Activated naive CD8-positive, alpha-beta T cell treated with anti-CD3 and anti-CD28 coated beads, Interleukin-2, amount 10 ng/mL, durations not matched to agents 7 days and 5 days (primary cell): ENCODE results near the gene COQ10B. TPM values are rescaled to one million over a fixed set of nuclear protein-coding genes. Genes with fewer than 3 reads are reported as not detected.
"Not testable (repeated sequence)": the region's sequence is repeated elsewhere in the genome, so short reads cannot be mapped to it uniquely, and the experiment has no call there.

Source experiments
- ATAC-seq: fragments of 150-1000 bp; cut with Tn5 transposase; one replicate; pipeline ENCODE4 v1.10.0; 2021; ENCODE audit warnings: low read depth, moderate library complexity
- POLR2A ChIA-PET: fragments of 350-600 bp; sonication (Branson Sonifier 250); formaldehyde crosslinking; loops from one replicate; lab custom pipeline; 2021; ENCODE audit warnings: antibody characterized with exemption; lab: Charles Lee
- DNase-seq: peaks from one replicate; pipeline ENCODE4 v3.0.0; 2021
- H3K27ac Mint-ChIP-seq: one replicate; pipeline ENCODE4 v1.8.0; 2022; ENCODE audit warnings: mild to moderate bottlenecking, mixed read lengths
- H3K27me3 Mint-ChIP-seq: one replicate; pipeline ENCODE4 v1.8.0; 2022; ENCODE audit warnings: mild to moderate bottlenecking, moderate library complexity, mixed read lengths
- H3K36me3 Mint-ChIP-seq: one replicate; pipeline ENCODE4 v1.8.0; 2021; ENCODE audit warnings: mild to moderate bottlenecking, mixed read lengths
- H3K4me1 Mint-ChIP-seq: one replicate; pipeline ENCODE4 v1.8.0; 2021; ENCODE audit warnings: mixed read lengths
- H3K4me3 Mint-ChIP-seq: one replicate; pipeline ENCODE4 v1.8.0; 2022; ENCODE audit warnings: mild to moderate bottlenecking, moderate library complexity, mixed read lengths
- H3K9me3 Mint-ChIP-seq: one replicate; pipeline ENCODE4 v1.8.0; 2021; ENCODE audit warnings: mixed read lengths
- total RNA-seq, 2 experiments: library from RNA; stranded (reverse); gene quantifications; one replicate each; pipeline ENCODE4 v1.2.3, GENCODE V29; 2021

COQ10B gene
- total RNA-seq, 2 experiments from 2014 or later, result 24.8 to 25.2 TPM

- Mint-ChIP-seq H3K36me3 (peaks cover 6% of the 10 kb centered on the region), H3K4me3 (peak overlapping the region; percentile 85), H3K9me3 (no peaks in the 10 kb centered on the region), H3K27ac (peak overlapping the region; percentile 100), H3K4me1 (peaks cover 44% of the 10 kb centered on the region), H3K27me3 (no peaks in the 10 kb centered on the region)
- POLR2A ChIA-PET, result interaction anchor here (1.0 to 6.1 kb wide), 5 partner anchors 20 to 507 kb away, joined by 3 to 75 read pairs (median 31); partner anchors contain the start of genes COQ10B, HSPD1, HSPE1 and MOB4
- DNase-seq (no peak), ATAC-seq (no peak)
Observed at GRCh38 chr2:197433780-197434438, 19.4 kb upstream of the COQ10B start.

- Mint-ChIP-seq H3K36me3 (peaks cover 4% of the 10 kb centered on the region), H3K27ac (peak within 1 kb of the TSS; percentile 100)
- POLR2A ChIA-PET, result interaction anchor here (0.6 to 6.1 kb wide), 18 partner anchors 9 to 635 kb away, joined by 3 to 75 read pairs (median 4); partner anchors contain the start of genes COQ10B, GTF3C3, HSPD1 and HSPE1
Observed at GRCh38 chr2:197434541-197435513, 18.5 kb upstream of the COQ10B start, which contains the start of gene SF3B1. TSS of gene SF3B1 (minus strand) at chr2:197435028. CDS start at chr2:197434999, 29 bp downstream.

GRCh38 chr2:197435598-197436420 lies 17.5 kb upstream of the COQ10B start:
- POLR2A ChIA-PET, result interaction anchor here (0.7 to 6.1 kb wide), 11 partner anchors 8 to 636 kb away, joined by 3 to 75 read pairs (median 5); partner anchors contain the start of genes COQ10B, GTF3C3, HSPD1 and HSPE1
- Mint-ChIP-seq H3K4me1 (peaks cover 28% of the 10 kb centered on the region), H3K4me3 (peak overlapping the region; percentile 85), H3K27ac (peak overlapping the region; percentile 100), H3K9me3 (no peaks in the 10 kb centered on the region), H3K36me3 (peaks cover 2% of the 10 kb centered on the region), H3K27me3 (no peaks in the 10 kb centered on the region)
- ATAC-seq, result peak; percentile 1
- no peak for DNase-seq

More at GRCh38 chr2:197434541-197435513, 18.5 kb upstream of the COQ10B start, which contains the start of gene SF3B1:
- no peaks in the 10 kb centered on the region for H3K9me3 Mint-ChIP-seq
- peak within 1 kb of the TSS; percentile 85 for H3K4me3 Mint-ChIP-seq
- H3K4me1 Mint-ChIP-seq, result peaks cover 38% of the 10 kb centered on the region
- DNase-seq (peak; percentile 99), ATAC-seq (peak; percentile 95)
- no peaks in the 10 kb centered on the region for H3K27me3 Mint-ChIP-seq

- H3K4me3 Mint-ChIP-seq, result no peak overlapping the region
- H3K27ac Mint-ChIP-seq, result no peak overlapping the region
- H3K4me1 Mint-ChIP-seq, result peaks cover 17% of the 10 kb centered on the region
- no peak for ATAC-seq
- no peaks in the 10 kb centered on the region for H3K27me3 Mint-ChIP-seq
- POLR2A ChIA-PET, result interaction anchor here (5.6 kb wide), 1 partner anchor 17 kb away, joined by 75 read pairs; the partner anchor contains the start of gene COQ10B
- no peaks in the 10 kb centered on the region for H3K36me3 Mint-ChIP-seq
- no peaks in the 10 kb centered on the region for H3K9me3 Mint-ChIP-seq
- DNase-seq, result no peak
Observed at GRCh38 chr2:197437380-197437779, 16.0 kb upstream of the COQ10B start.

GRCh38 chr2:197442857-197443256 lies 10.5 kb upstream of the COQ10B start:
- POLR2A ChIA-PET, result interaction anchor here (1.2 to 1.4 kb wide), 2 partner anchors 8 to 10 kb away, joined by 3 to 4 read pairs; partner anchors contain the start of gene COQ10B
- no peak for ATAC-seq
- no peak overlapping the region for H3K27ac Mint-ChIP-seq
- H3K4me1 Mint-ChIP-seq, result peaks cover 3% of the 10 kb centered on the region
- DNase-seq, result no peak
- H3K9me3 Mint-ChIP-seq, result no peaks in the 10 kb centered on the region
- H3K36me3 Mint-ChIP-seq, result no peaks in the 10 kb centered on the region
- H3K4me3 Mint-ChIP-seq, result no peak overlapping the region
- peaks cover 5% of the 10 kb centered on the region for H3K27me3 Mint-ChIP-seq

- no peaks in the 10 kb centered on the region for H3K36me3 Mint-ChIP-seq
- no peak overlapping the region for H3K27ac Mint-ChIP-seq
- DNase-seq (no peak), ATAC-seq (no peak)
- POLR2A ChIA-PET, result interaction anchor here (0.6 to 1.0 kb wide), 3 partner anchors 10 to 138 kb away, joined by 3 to 4 read pairs (median 3); no protein-coding TSS in a partner anchor
- no peak overlapping the region for H3K4me3 Mint-ChIP-seq
- peaks cover 3% of the 10 kb centered on the region for H3K4me1 Mint-ChIP-seq
- H3K27me3 Mint-ChIP-seq, result peaks cover 5% of the 10 kb centered on the region
- no peaks in the 10 kb centered on the region for H3K9me3 Mint-ChIP-seq
Observed at GRCh38 chr2:197445746-197446145, 7.6 kb upstream of the COQ10B start.

GRCh38 chr2:197446844-197447243 lies 6.5 kb upstream of the COQ10B start:
- POLR2A ChIA-PET, result interaction anchor here (1.0 kb wide), 1 partner anchor 11 kb away, joined by 3 read pairs; no protein-coding TSS in a partner anchor
- DNase-seq (no peak), ATAC-seq (no peak)
- Mint-ChIP-seq H3K36me3 (no peaks in the 10 kb centered on the region), H3K27ac (no peak overlapping the region), H3K27me3 (peaks cover 5% of the 10 kb centered on the region), H3K4me3 (no peak overlapping the region), H3K9me3 (no peaks in the 10 kb centered on the region), H3K4me1 (peaks cover 7% of the 10 kb centered on the region)

GRCh38 chr2:197450465-197450864 lies 2.9 kb upstream of the COQ10B start:
- ATAC-seq (no peak), DNase-seq (no peak)
- peaks cover 18% of the 10 kb centered on the region for H3K4me1 Mint-ChIP-seq
- H3K9me3 Mint-ChIP-seq, result no peaks in the 10 kb centered on the region
- no peak overlapping the region for H3K27ac Mint-ChIP-seq
- POLR2A ChIA-PET, result interaction anchor here (0.6 to 1.7 kb wide), 4 partner anchors 8 to 49 kb away, joined by 3 to 9 read pairs (median 4); partner anchors contain the start of genes HSPD1, HSPE1 and SF3B1
- H3K36me3 Mint-ChIP-seq, result no peaks in the 10 kb centered on the region
- H3K4me3 Mint-ChIP-seq, result no peak overlapping the region
- peaks cover 3% of the 10 kb centered on the region for H3K27me3 Mint-ChIP-seq

GRCh38 chr2:197450935-197451358 lies 2.4 kb upstream of the COQ10B start:
- Mint-ChIP-seq H3K27ac (peak overlapping the region; percentile 48), H3K4me1 (peaks cover 18% of the 10 kb centered on the region)
- H3K27me3 Mint-ChIP-seq, H3K36me3 Mint-ChIP-seq, H3K9me3 Mint-ChIP-seq, H3K4me3 Mint-ChIP-seq, DNase-seq, ATAC-seq: not testable (repeated sequence)
- POLR2A ChIA-PET, result interaction anchor here (0.6 to 1.7 kb wide), 4 partner anchors 8 to 49 kb away, joined by 3 to 9 read pairs (median 4); partner anchors contain the start of genes HSPD1, HSPE1 and SF3B1

GRCh38 chr2:197452754-197453122 lies 614 bp upstream of the COQ10B start:
- peaks cover 5% of the 10 kb centered on the region for H3K36me3 Mint-ChIP-seq
- POLR2A ChIA-PET, result interaction anchor here (0.5 to 3.9 kb wide), 18 partner anchors 9 to 528 kb away, joined by 3 to 75 read pairs (median 4); partner anchors contain the start of genes HSPD1, HSPE1, MOB4 and PGAP1
- ATAC-seq, result no peak
- peak overlapping the region; percentile 88 for H3K4me3 Mint-ChIP-seq
- no peaks in the 10 kb centered on the region for H3K9me3 Mint-ChIP-seq
- no peaks in the 10 kb centered on the region for H3K27me3 Mint-ChIP-seq
- H3K4me1 Mint-ChIP-seq, result peaks cover 22% of the 10 kb centered on the region
- H3K27ac Mint-ChIP-seq, result peak overlapping the region; percentile 96
- DNase-seq, result no peak

- POLR2A ChIA-PET, result interaction anchor here (0.6 to 3.9 kb wide), 11 partner anchors 11 to 506 kb away, joined by 3 to 75 read pairs (median 4); partner anchors contain the start of genes HSPD1, HSPE1 and SF3B1
- H3K9me3 Mint-ChIP-seq, result no peaks in the 10 kb centered on the region
- no peak for DNase-seq
- no peak for ATAC-seq
- peak overlapping the region; percentile 96 for H3K27ac Mint-ChIP-seq
- H3K4me3 Mint-ChIP-seq, result peak overlapping the region; percentile 88
- H3K27me3 Mint-ChIP-seq, result no peaks in the 10 kb centered on the region
- H3K4me1 Mint-ChIP-seq, result peaks cover 24% of the 10 kb centered on the region
- peaks cover 6% of the 10 kb centered on the region for H3K36me3 Mint-ChIP-seq
Observed at GRCh38 chr2:197453914-197454398, 604 bp downstream of the COQ10B start.
